Neural progenitor cell (in vitro differentiated cells): Measurements from ENCODE around the gene FBXW11. TPM values are rescaled to one million over a fixed set of nuclear protein-coding genes. Genes with fewer than 3 reads are reported as not detected.

ENCODE experiments used
- DNase-seq: peaks from one replicate; pipeline ENCODE4 v3.0.0-alpha.2; 2016; ENCODE audit warnings: low spot score
- H2AFZ ChIP-seq: fragments of 200-600 bp; sonication (generic); replicated peaks from 2 replicates; pipeline ENCODE4 v1.6.1; 2016; ENCODE audit warnings: antibody characterized with exemption
- H3F3A ChIP-seq: fragments of 200-600 bp; sonication (generic); 2 replicates; pipeline ENCODE4 v1.6.1; 2016; ENCODE audit warnings: antibody characterized with exemption, low read depth
- H3K27ac ChIP-seq: fragments of 200-600 bp; sonication (generic); 2 replicates; pipeline ENCODE4 v1.5.1; 2016; ENCODE audit warnings: mild to moderate bottlenecking
- H3K27me3 ChIP-seq: fragments of 200-600 bp; sonication (generic); 2 replicates; pipeline ENCODE4 v1.6.1; 2016; ENCODE audit warnings: mild to moderate bottlenecking, moderate library complexity
- H3K36me3 ChIP-seq: fragments of 200-600 bp; sonication (generic); 2 replicates; pipeline ENCODE4 v1.5.1; 2016
- H3K4me1 ChIP-seq: fragments of 200-600 bp; sonication (generic); 2 replicates; pipeline ENCODE4 v1.6.1; 2016; ENCODE audit warnings: mixed run types
- H3K4me2 ChIP-seq: fragments of 200-600 bp; sonication (generic); 2 replicates; pipeline ENCODE4 v1.6.1; 2016
- H3K4me3 ChIP-seq: fragments of 200-600 bp; sonication (generic); 2 replicates; pipeline ENCODE4 v1.5.1; 2016
- H3K79me2 ChIP-seq: fragments of 200-600 bp; sonication (generic); 2 replicates; pipeline ENCODE4 v1.6.1; 2016; ENCODE audit warnings: low read depth
- H3K9ac ChIP-seq: fragments of 200-600 bp; sonication (generic); 2 replicates; pipeline ENCODE4 v1.6.1; 2016
- H3K9me3 ChIP-seq: fragments of 200-600 bp; sonication (generic); 2 replicates; pipeline ENCODE4 v1.5.1; 2016; ENCODE audit warnings: low read depth
- H4K20me1 ChIP-seq: fragments of 200-600 bp; sonication (generic); 2 replicates; pipeline ENCODE4 v1.6.1; 2016; ENCODE audit warnings: low read depth
- H3K27ac Mint-ChIP-seq: 3 replicates; pipeline ENCODE4 v1.8.0; 2021; ENCODE audit warnings: mixed read lengths
- H3K27me3 Mint-ChIP-seq: 2 replicates; pipeline ENCODE4 v1.8.0; 2022; ENCODE audit warnings: low read depth, mild to moderate bottlenecking, inconsistent platforms, moderate library complexity, mixed read lengths; ENCODE audit not compliant: insufficient read depth
- H3K36me3 Mint-ChIP-seq: 3 replicates; pipeline ENCODE4 v1.8.0; 2021; ENCODE audit warnings: mixed read lengths
- H3K4me1 Mint-ChIP-seq: 3 replicates; pipeline ENCODE4 v1.8.0; 2021; ENCODE audit warnings: mixed read lengths
- H3K4me3 Mint-ChIP-seq: 3 replicates; pipeline ENCODE4 v1.8.0; 2021; ENCODE audit warnings: mild to moderate bottlenecking, moderate library complexity, mixed read lengths
- H3K9me3 Mint-ChIP-seq: 3 replicates; pipeline ENCODE4 v1.8.0; 2020; ENCODE audit warnings: mixed read lengths
- EZH2 ChIP-seq: fragments of 200-600 bp; sonication (generic); IDR thresholded peaks from 2 replicates; pipeline ENCODE4 v1.6.1; 2017; ENCODE audit warnings: antibody characterized with exemption, mild to moderate bottlenecking, moderate library complexity
- EZH2phosphoT487 ChIP-seq: fragments of 200-600 bp; sonication (generic); IDR thresholded peaks from 2 replicates; pipeline ENCODE4 v1.6.1; 2017; ENCODE audit warnings: antibody characterized with exemption
- total RNA-seq: library from RNA; depleted of rRNA; stranded (reverse); fragments of >200 nt; gene quantifications from 2 replicates; pipeline ENCODE4 v1.2.3, GENCODE V29; 2015; ENCODE audit warnings: low replicate concordance
- TF ChIP-seq, protein P1 (sequence below): fragments of 200-600 bp; sonication (generic); IDR thresholded peaks from 2 replicates; pipeline ENCODE4 v1.5.1; 2017; ENCODE audit warnings: antibody characterized with exemption, mild to moderate bottlenecking

The FBXW11 gene
- total RNA-seq, 1 donor from 2014 or later = 79.1 TPM

DNA sequence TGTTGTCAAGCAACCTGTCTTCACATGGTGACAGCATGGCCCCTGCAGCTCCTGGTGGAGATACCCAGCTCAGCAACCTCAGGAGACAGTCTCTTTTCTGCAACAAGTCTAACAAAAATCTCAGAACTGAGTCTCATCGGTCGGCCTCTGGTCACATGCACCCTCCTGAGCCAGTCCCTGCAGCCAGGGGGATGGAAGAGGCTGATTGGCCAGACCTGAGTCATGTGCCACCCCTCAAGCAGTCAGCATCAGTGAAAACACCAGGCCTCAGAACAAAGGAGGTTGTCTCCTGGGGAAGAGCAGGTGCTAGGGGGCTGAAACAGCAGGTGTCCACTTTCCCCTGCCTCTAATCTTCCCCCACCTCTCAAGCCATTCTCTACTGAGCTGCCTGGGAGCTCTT is 166.4 kb downstream of the FBXW11 start:
- Histone ChIP-seq H3K4me1 (peaks cover 24% of the 10 kb centered on the region), H3K4me3 (no peak overlapping the region), H3K36me3 (no peaks in the 10 kb centered on the region), H3K4me2 (no peak overlapping the region), H2AFZ (no peak overlapping the region), H3F3A (peaks cover 9% of the 10 kb centered on the region), H3K27me3 (no peaks in the 10 kb centered on the region), H3K9ac (no peak overlapping the region), H3K79me2 (no peaks in the 10 kb centered on the region), H3K9me3 (no peaks in the 10 kb centered on the region), H4K20me1 (peaks cover 4% of the 10 kb centered on the region), H3K27ac (no peak overlapping the region)
- Mint-ChIP-seq H3K9me3 (no peaks in the 10 kb centered on the region), H3K27ac (no peak overlapping the region), H3K4me1 (peaks cover 39% of the 10 kb centered on the region), H3K36me3 (no peaks in the 10 kb centered on the region), H3K4me3 (no peak overlapping the region), H3K27me3 (peaks cover 3% of the 10 kb centered on the region)
- TF ChIP-seq EZH2phosphoT487 (no peak), EZH2 (no peak)
- TF ChIP-seq, protein P1, sequence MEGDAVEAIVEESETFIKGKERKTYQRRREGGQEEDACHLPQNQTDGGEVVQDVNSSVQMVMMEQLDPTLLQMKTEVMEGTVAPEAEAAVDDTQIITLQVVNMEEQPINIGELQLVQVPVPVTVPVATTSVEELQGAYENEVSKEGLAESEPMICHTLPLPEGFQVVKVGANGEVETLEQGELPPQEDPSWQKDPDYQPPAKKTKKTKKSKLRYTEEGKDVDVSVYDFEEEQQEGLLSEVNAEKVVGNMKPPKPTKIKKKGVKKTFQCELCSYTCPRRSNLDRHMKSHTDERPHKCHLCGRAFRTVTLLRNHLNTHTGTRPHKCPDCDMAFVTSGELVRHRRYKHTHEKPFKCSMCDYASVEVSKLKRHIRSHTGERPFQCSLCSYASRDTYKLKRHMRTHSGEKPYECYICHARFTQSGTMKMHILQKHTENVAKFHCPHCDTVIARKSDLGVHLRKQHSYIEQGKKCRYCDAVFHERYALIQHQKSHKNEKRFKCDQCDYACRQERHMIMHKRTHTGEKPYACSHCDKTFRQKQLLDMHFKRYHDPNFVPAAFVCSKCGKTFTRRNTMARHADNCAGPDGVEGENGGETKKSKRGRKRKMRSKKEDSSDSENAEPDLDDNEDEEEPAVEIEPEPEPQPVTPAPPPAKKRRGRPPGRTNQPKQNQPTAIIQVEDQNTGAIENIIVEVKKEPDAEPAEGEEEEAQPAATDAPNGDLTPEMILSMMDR = no peak
- peak; percentile 17 for DNase-seq

DNA sequence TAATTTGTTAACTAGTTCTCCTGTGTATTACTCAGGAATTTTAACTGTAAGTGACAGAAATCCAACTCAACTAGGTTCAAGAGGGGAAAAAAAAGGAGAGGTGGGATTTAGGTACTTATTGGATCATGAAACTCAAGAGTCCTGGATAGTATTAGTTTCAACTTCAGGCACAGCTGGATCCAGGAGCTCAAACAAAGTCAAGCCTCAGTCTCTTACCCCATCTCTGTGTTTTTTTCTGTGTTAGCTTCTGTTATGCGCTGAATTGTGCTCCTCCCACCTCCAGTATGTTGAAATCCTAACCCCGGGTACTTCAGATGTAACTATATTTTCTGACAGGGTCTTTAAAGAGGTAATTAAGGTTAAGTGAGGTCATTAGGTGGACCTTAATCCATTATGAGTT is 167.3 kb downstream of the FBXW11 start:
- peaks cover 4% of the 10 kb centered on the region for H4K20me1 ChIP-seq
- TF ChIP-seq, protein P1 = no peak
- TF ChIP-seq EZH2phosphoT487 = no peak
- TF ChIP-seq EZH2 = no peak
- no peak overlapping the region for H2AFZ ChIP-seq
- H3K4me1 ChIP-seq = peaks cover 20% of the 10 kb centered on the region
- no peak overlapping the region for H3K27ac ChIP-seq
- Mint-ChIP-seq H3K27me3 (peaks cover 5% of the 10 kb centered on the region), H3K27ac (no peak overlapping the region), H3K9me3 (no peaks in the 10 kb centered on the region), H3K4me1 (peaks cover 33% of the 10 kb centered on the region), H3K36me3 (no peaks in the 10 kb centered on the region), H3K4me3 (no peak overlapping the region)
- H3K36me3 ChIP-seq = no peaks in the 10 kb centered on the region
- no peak overlapping the region for H3K4me2 ChIP-seq
- no peak overlapping the region for H3K4me3 ChIP-seq
- H3K27me3 ChIP-seq = no peaks in the 10 kb centered on the region
- DNase-seq = no peak
- H3K79me2 ChIP-seq = no peaks in the 10 kb centered on the region
- no peaks in the 10 kb centered on the region for H3K9me3 ChIP-seq
- peaks cover 9% of the 10 kb centered on the region for H3F3A ChIP-seq
- H3K9ac ChIP-seq = no peak overlapping the region

DNA sequence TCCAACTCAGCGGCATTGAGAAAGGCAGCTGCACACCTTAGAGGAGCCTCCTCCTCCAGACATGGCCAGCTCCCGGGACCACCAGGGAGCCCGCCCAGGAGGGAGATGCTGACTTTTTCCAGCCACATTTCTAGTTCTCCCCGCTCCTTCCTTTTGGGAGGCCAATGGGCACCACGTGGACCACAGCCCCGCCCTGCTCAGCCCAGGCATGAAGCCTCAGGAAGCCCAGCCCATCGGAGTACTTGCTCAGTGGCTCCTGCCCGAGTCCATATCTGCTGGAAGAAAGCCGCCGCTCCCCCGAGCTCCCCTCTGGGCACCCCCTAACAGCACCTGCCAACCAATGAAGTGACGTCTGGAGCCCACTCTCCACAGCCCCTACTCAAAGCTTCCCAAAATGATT is 168.4 kb downstream of the FBXW11 start:
- Mint-ChIP-seq H3K9me3 (no peaks in the 10 kb centered on the region), H3K4me3 (no peak overlapping the region), H3K27ac (no peak overlapping the region), H3K27me3 (peaks cover 4% of the 10 kb centered on the region), H3K36me3 (no peaks in the 10 kb centered on the region), H3K4me1 (peaks cover 23% of the 10 kb centered on the region)
- peaks cover 11% of the 10 kb centered on the region for H3K4me1 ChIP-seq
- no peak overlapping the region for H3K27ac ChIP-seq
- TF ChIP-seq EZH2 = no peak
- TF ChIP-seq EZH2phosphoT487 = no peak
- TF ChIP-seq, protein P1 = no peak
- no peaks in the 10 kb centered on the region for H4K20me1 ChIP-seq
- H3K79me2 ChIP-seq = no peaks in the 10 kb centered on the region
- H2AFZ ChIP-seq = no peak overlapping the region
- no peaks in the 10 kb centered on the region for H3K27me3 ChIP-seq
- H3F3A ChIP-seq = no peaks in the 10 kb centered on the region
- no peak overlapping the region for H3K4me2 ChIP-seq
- no peaks in the 10 kb centered on the region for H3K36me3 ChIP-seq
- no peaks in the 10 kb centered on the region for H3K9me3 ChIP-seq
- no peak overlapping the region for H3K4me3 ChIP-seq
- no peak overlapping the region for H3K9ac ChIP-seq
- DNase-seq = no peak
